Inferior parietal cortex (tissue), 1 donor: ENCODE measurements around the gene IFNE.

ENCODE experiments used
- DNase-seq: peaks from one replicate; pipeline ENCODE4 v3.0.0-alpha.2; 2016; ENCODE audit errors: extremely low spot score

IFNE gene, protein sequence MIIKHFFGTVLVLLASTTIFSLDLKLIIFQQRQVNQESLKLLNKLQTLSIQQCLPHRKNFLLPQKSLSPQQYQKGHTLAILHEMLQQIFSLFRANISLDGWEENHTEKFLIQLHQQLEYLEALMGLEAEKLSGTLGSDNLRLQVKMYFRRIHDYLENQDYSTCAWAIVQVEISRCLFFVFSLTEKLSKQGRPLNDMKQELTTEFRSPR

GRCh38 chr9:21482213-21482612 is at the start of gene IFNE:
Gene IFNE (minus strand): TSS chr9:21482313. CDS start chr9:21481694, 619 bp downstream.
- DNase-seq, result no peak

- DNase-seq, result no peak
Observed at GRCh38 chr9:21528123-21528808, 46.2 kb upstream of the IFNE start.

- DNase-seq, result no peak
Observed at GRCh38 chr9:21527579-21527978, 45.5 kb upstream of the IFNE start.

- DNase-seq, result no peak
Observed at GRCh38 chr9:21525174-21525573, 43.1 kb upstream of the IFNE start.

DNA sequence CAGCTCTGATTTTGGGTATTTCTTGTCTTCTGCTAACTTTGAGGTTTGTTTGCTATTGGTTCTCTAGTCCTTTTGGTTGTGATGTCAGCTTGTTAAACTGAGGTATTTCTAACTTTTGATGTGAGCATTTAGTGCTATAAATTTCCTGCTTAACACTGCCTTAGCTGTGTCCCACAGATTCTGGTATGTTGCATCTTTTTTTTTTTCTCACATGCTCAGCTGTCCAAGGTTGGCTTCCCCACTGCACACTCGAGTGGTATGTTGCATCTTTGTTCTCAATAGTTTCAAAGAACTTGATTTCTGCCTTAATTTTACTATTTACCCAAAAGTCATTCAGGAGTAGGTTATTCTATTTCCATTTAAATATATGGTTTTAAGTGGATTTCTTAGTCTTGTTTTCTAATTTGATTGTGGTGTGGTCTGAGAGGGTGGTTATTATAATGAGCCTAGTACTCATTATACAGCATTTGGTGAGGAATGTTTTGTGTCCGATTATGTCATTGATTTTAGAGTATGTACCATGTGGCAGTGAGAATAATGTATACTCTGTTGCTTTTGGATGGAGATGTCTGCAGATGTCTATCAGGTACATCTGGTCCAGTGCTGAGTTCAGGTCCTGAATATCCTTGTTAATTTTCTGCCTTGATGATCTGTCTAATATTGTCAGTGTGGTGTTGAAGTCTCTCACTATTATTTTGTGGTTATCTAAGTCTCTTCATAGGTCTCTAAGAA is 42.2 kb upstream of the IFNE start:
- DNase-seq, result no peak

DNA sequence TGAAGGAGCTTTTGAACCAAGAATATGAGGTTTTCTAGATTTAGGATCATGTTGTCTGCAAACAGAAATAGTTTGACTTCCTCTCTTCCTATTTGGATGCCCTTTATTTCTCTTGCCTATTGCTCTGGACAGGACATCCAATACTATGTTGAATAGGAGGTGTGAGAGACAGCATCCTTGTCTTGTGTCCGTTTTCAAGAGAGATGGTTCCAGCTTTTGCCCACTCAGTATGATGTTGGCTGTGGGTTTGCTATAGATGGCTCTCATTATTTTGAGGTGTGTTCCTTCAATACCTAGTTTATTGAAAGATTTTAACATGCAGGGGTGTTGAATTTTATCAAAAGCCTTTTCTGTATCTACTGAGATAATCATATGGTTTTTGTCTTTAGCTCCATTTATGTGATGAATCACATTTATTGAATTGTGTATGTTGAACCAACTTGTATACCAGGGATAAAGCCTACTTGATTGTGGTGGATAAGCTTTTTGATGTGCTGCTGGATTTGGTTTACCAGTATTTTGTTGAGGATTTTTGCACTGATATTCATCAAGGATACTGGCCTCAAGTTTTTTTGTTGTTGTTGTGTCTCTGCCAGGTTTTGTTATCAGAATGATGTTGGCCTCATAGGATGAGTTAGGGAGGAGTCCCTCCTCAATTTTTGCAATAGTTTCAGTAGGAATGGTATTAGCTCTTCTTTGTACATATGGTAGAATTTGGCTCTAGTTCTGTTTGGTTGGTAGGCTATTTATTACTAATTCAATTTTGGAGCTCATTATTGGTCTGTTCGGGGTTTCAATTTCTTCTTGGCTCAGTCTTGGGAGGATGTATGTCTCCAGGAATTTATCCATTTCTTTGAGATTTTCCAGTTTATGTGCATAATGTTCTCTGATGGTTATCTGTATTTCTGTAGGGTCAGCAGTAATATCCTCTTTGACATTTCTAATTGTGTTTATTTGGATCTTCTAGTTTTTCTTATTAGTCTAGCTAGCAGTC is 41.2 kb upstream of the IFNE start:
- DNase-seq, result no peak

DNA sequence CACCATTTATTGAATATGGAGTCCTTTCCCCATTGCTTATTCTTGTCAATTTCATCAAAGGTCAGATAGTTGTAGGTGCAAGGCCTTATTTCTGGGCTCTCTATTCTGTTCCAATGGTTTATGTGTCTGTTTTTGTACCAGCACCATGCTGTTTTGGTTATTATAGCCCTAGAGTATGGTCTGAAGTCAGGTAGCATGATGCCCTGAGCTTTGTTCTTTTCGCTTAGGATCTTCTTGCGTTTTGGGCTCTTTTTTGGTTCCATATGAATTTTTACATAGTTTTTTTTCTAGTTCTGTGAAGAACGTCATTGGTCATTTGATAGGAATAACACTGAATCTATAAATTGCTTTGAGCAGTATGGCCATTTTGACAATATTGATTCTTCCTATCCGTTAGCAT is 40.2 kb upstream of the IFNE start:
- DNase-seq, result no peak

- DNase-seq, result no peak
Observed at GRCh38 chr9:21521448-21521847, 39.3 kb upstream of the IFNE start.

- no peak for DNase-seq
Observed at GRCh38 chr9:21520501-21521228, 38.6 kb upstream of the IFNE start.

DNA sequence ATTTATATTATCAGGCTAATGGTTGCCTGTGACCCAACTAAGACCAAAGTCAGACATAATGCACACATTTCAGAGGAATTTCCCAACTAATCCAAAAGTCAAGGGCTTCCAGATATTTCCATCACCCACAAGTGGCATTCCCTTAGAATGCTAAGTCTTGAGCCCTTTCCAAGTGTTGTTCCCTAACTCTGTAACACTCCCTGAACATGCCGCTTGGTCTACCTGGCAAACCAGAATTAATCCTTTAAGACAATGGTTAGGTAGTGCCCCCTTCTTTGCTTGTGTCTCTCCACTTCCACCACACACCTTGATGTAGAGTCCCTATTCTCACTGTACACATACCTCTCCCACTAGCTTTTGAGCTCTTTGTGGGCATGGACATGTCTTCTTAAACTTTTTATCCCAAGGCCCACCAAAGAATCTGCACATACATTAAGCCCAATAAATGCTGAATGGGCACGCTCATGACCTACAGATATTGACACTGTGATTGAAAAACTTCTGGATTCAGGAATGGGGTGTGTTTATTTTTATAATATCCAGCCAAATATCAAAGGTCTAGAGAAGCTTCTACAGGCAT is 37.8 kb upstream of the IFNE start:
- no peak for DNase-seq

DNA sequence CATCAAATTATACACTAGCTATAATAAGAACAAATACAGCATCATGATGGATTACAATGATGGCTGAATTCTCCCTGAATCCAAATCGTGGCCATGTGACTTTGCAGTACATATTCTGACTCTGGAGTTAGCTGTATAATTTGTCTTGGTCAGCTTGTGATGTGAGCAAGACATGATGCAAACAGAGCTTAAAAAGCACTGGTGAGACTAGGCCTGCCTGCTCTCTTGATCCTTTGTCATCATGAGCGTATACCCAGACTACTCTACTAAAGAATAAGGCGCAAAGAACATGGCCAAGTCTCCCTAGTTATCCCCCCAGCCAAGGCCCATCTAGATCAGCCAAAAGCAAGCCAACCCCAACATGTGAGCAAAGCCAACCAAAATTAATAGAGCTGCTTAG is 34.7 kb upstream of the IFNE start:
- DNase-seq, result no peak

- DNase-seq, result no peak
Observed at GRCh38 chr9:21513431-21513830, 31.3 kb upstream of the IFNE start.

DNA sequence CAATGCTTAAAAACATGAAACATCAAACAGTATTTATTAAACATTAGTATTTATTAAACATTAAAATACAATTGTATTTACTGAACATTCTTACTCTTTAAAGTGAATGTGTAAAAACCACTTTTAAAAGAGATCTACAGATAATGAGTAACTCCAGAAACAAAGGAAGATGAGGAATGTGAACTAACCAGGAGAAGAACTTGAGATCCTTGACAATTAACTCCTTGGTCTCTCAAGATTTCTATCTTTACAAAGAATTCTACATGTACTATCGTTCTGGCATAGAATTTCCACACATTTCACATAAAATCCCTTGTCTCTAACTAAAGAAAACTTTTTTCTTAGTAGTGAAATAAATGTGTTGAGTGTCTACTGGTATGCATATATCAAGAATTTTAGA is 28.7 kb upstream of the IFNE start:
- no peak for DNase-seq

DNA sequence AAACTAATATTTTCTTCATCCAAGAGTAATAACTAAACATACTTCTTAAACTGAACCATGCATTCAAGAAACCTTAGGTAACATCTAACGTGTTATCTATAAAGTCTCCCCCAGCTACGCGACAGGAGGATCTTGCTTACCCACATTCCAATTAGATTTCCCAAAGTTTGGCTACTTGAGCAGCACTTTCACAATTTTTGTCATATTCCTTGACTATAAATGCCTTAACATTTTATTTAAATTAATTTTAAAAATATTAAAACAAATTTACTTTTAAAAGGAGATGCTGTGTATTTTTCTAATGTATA is 25.3 kb upstream of the IFNE start:
- DNase-seq, result no peak

- DNase-seq, result no peak
Observed at GRCh38 chr9:21506626-21507482, 24.7 kb upstream of the IFNE start.

DNA sequence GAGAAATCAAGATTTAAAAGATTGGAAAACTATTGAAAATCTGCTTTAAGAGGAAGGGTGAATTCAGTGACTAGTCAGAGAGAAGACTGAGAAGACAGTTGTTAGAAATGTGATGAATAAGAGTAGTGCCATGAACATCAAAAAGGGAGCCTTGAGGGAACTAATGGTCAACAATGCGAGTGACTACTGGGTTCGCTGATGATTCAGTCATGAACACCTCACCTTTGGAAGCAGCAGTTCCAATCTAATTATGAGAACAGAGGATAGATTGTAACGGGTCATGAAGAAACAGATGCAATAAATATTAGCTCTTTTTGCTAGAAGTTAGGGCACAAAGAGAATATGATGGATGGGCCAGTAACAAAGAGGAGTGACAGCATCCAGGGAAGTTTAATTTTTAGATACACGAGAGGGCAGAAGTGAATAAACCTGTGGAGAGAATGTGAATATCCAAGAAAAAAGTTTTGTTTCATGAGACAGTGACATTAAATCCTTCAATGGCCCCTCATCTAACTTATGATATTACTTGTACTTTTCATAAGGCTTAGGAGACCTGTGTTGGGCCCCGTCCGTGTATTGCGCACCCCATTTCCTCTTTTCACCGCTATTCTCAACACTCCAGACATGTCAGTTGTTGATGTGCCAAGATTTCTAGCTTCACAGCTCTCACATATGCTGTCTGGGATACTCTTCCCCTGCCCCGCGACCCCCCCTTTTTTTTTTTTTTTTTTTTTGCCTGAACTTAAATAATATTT is 23.5 kb upstream of the IFNE start:
- no peak for DNase-seq

GRCh38 chr9:21504894-21505293 is 22.8 kb upstream of the IFNE start:
- no peak for DNase-seq

DNA sequence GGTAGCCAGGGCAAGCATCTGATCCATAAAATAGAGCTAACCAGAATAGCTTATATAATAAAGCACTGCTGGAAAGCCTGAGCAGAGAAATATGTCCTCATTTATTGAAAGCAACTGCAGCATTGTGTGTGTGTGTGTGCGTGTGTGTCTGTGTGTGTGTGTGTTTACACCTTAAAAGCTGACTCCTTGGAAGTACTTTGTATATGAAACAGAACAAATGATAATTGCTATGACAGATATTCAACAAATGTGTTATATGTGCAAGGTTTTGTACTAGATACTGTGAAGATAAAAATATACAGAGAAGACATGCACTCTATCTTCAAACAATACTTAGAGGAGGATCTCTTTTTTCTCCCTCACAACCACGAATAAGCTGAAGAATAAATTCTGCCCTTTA is 22.0 kb upstream of the IFNE start:
- DNase-seq, result no peak

- DNase-seq, result no peak
Observed at GRCh38 chr9:21502586-21502985, 20.5 kb upstream of the IFNE start.
